Measurements from ENCODE around the gene FOSL1. TPM values are rescaled to one million over a fixed set of nuclear protein-coding genes. Genes with fewer than 3 reads are reported as not detected.

Gene FOSL1
- total RNA-seq, 2 experiments from 2014 or later: 23.0 to 24.7 TPM

GRCh38 chr11:65872586-65873317 lies 27.4 kb downstream of the FOSL1 start, which contains the start of gene EFEMP2:
EFEMP2 (minus strand) TSS chr11:65872800; CDS start chr11:65872354, 446 bp downstream.
- CTCF ChIA-PET: interaction anchor here (2.6 to 9.7 kb wide), 4 partner anchors 12 to 15 kb away, joined by 27 to 98 read pairs (median 42); partner anchors contain the start of genes CCDC85B, FIBP and MUS81
- POLR2A ChIA-PET: interaction anchor here (1.1 to 2.0 kb wide), 4 partner anchors 14 to 29 kb away, joined by 3 to 19 read pairs (median 10); partner anchors contain the start of genes CCDC85B, CFL1 and MUS81

GRCh38 chr11:65871811-65872548 lies 28.2 kb downstream of the FOSL1 start:
- ChIA-PET CTCF (interaction anchor here (1.0 to 5.2 kb wide), 6 partner anchors 11 to 160 kb away, joined by 3 to 44 read pairs (median 6); partner anchors contain the start of genes CCDC85B, KAT5 and MUS81), POLR2A (interaction anchor here (0.8 to 4.0 kb wide), 4 partner anchors 11 to 19 kb away, joined by 3 to 25 read pairs (median 11); partner anchors contain the start of genes CCDC85B, CFL1 and MUS81)

GRCh38 chr11:65870706-65871681 lies 29.2 kb downstream of the FOSL1 start:
- ChIA-PET CTCF (interaction anchor here (1.0 to 5.2 kb wide), 6 partner anchors 10 to 159 kb away, joined by 3 to 44 read pairs (median 6); partner anchors contain the start of genes CCDC85B, KAT5 and MUS81), POLR2A (interaction anchor here (0.8 to 4.0 kb wide), 6 partner anchors 9 to 20 kb away, joined by 3 to 25 read pairs (median 10); partner anchors contain the start of genes CCDC85B, CFL1 and MUS81)

GRCh38 chr11:65870307-65870658 lies 29.9 kb downstream of the FOSL1 start:
- POLR2A ChIA-PET: interaction anchor here (1.2 to 4.0 kb wide), 3 partner anchors 8 to 15 kb away, joined by 3 to 25 read pairs (median 18); partner anchors contain the start of gene MUS81
- CTCF ChIA-PET: interaction anchor here (2.0 to 5.2 kb wide), 3 partner anchors 10 to 20 kb away, joined by 7 to 44 read pairs (median 39); partner anchors contain the start of genes CCDC85B and MUS81

- ChIA-PET POLR2A (interaction anchor here (0.8 to 4.0 kb wide), 3 partner anchors 10 to 15 kb away, joined by 3 to 25 read pairs (median 18); partner anchors contain the start of gene MUS81), CTCF (interaction anchor here (0.6 to 5.2 kb wide), 4 partner anchors 9 to 21 kb away, joined by 3 to 44 read pairs (median 23); partner anchors contain the start of genes CCDC85B, FIBP and MUS81)
Observed at GRCh38 chr11:65869643-65870306, 30.4 kb downstream of the FOSL1 start.

GRCh38 chr11:65868907-65869306 lies 31.3 kb downstream of the FOSL1 start:
- CTCF ChIA-PET: interaction anchor here (0.6 to 5.2 kb wide), 4 partner anchors 8 to 21 kb away, joined by 3 to 44 read pairs (median 22); partner anchors contain the start of genes CCDC85B, FIBP and MUS81
- POLR2A ChIA-PET: interaction anchor here (0.8 to 4.0 kb wide), 3 partner anchors 9 to 16 kb away, joined by 3 to 25 read pairs (median 18); partner anchors contain the start of gene MUS81

GRCh38 chr11:65868076-65868667 lies 32.0 kb downstream of the FOSL1 start:
- ChIA-PET POLR2A (interaction anchor here (2.9 to 4.0 kb wide), 2 partner anchors 8 to 17 kb away, joined by 18 to 25 read pairs; partner anchors contain the start of gene MUS81), CTCF (interaction anchor here (1.6 to 5.2 kb wide), 2 partner anchors 17 to 22 kb away, joined by 6 to 39 read pairs; partner anchors contain the start of gene CCDC85B)

GRCh38 chr11:65867284-65868071 lies 32.7 kb downstream of the FOSL1 start:
- ChIA-PET POLR2A (interaction anchor here (0.6 to 2.9 kb wide), 3 partner anchors 7 to 301 kb away, joined by 5 to 18 read pairs (median 7); partner anchors contain the start of gene MUS81), CTCF (interaction anchor here (1.4 to 5.2 kb wide), 4 partner anchors 17 to 88 kb away, joined by 4 to 39 read pairs (median 6); partner anchors contain the start of genes CCDC85B and FIBP)

- POLR2A ChIA-PET: interaction anchor here (0.7 to 2.2 kb wide), 2 partner anchors 18 to 24 kb away, joined by 4 to 7 read pairs; partner anchors contain the start of gene CCDC85B
- CTCF ChIA-PET: interaction anchor here (1.4 to 3.2 kb wide), 3 partner anchors 18 to 87 kb away, joined by 4 to 11 read pairs (median 5); partner anchors contain the start of gene FIBP
Observed at GRCh38 chr11:65866509-65867283, 33.5 kb downstream of the FOSL1 start.

- CTCF ChIA-PET: interaction anchor here (1.4 to 3.2 kb wide), 3 partner anchors 19 to 86 kb away, joined by 4 to 11 read pairs (median 5); partner anchors contain the start of gene FIBP
- POLR2A ChIA-PET: interaction anchor here (0.7 to 2.2 kb wide), 2 partner anchors 19 to 25 kb away, joined by 4 to 7 read pairs; partner anchors contain the start of gene CCDC85B
Observed at GRCh38 chr11:65865550-65866172, 34.5 kb downstream of the FOSL1 start.

- CTCF ChIA-PET: interaction anchor here (0.7 to 3.2 kb wide), 2 partner anchors 20 to 23 kb away, joined by 3 to 11 read pairs; partner anchors contain the start of gene FIBP
- POLR2A ChIA-PET: interaction anchor here (2.2 kb wide), 1 partner anchor 20 kb away, joined by 7 read pairs; no protein-coding TSS in a partner anchor
Observed at GRCh38 chr11:65864706-65865471, 35.3 kb downstream of the FOSL1 start.

- CTCF ChIA-PET: interaction anchor here (0.7 to 8.1 kb wide), 3 partner anchors 21 to 24 kb away, joined by 3 to 163 read pairs (median 11); partner anchors contain the start of genes CCDC85B and FIBP
- POLR2A ChIA-PET: no interaction called here
Observed at GRCh38 chr11:65863889-65864705, 36.1 kb downstream of the FOSL1 start.

All from activated CD8-positive, alpha-beta memory T cell treated with anti-CD3 and anti-CD28 coated beads for 36 hours (primary cell).